GM19239 (cell line): ENCODE results near the gene ZNF423.
A peak's percentile ranks its signal among the peaks of the same experiment; 100 is the strongest.

Source experiments
- DNase-seq: peaks from one replicate; pipeline ENCODE4 v3.0.0; 2011; ENCODE audit warnings: low spot score; ENCODE audit not compliant: insufficient read length
- FAIRE-seq: peaks from 2 replicates; lab custom pipeline; 2011; peaks lifted over from hg19 to GRCh38; lab: Jason Lieb, UNC

The ZNF423 gene

GRCh38 chr16:49596648-49597291, 259.1 kb downstream of the ZNF423 start:
- no peak for DNase-seq
- no peak for FAIRE-seq

DNA sequence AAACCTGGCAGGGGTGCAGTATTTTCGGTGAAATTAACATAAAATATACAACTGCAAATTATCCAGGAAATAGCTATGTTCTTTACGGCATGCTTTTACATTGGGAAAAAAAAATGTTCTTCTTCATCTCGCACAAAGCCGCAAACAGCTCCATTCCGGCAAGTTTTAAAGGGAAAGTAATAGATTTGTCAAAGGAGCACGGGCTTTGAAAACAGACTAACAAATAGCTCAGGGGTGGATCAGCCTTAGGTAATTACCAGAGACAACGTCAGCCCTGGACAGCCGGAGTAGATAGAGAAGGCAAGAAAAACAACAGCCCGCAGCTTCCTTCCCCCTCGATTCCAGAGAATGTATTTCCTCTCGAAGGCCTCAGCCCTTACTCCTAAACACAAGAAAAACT, 259.8 kb downstream of the ZNF423 start:
- no peak for DNase-seq
- FAIRE-seq = no peak

DNA sequence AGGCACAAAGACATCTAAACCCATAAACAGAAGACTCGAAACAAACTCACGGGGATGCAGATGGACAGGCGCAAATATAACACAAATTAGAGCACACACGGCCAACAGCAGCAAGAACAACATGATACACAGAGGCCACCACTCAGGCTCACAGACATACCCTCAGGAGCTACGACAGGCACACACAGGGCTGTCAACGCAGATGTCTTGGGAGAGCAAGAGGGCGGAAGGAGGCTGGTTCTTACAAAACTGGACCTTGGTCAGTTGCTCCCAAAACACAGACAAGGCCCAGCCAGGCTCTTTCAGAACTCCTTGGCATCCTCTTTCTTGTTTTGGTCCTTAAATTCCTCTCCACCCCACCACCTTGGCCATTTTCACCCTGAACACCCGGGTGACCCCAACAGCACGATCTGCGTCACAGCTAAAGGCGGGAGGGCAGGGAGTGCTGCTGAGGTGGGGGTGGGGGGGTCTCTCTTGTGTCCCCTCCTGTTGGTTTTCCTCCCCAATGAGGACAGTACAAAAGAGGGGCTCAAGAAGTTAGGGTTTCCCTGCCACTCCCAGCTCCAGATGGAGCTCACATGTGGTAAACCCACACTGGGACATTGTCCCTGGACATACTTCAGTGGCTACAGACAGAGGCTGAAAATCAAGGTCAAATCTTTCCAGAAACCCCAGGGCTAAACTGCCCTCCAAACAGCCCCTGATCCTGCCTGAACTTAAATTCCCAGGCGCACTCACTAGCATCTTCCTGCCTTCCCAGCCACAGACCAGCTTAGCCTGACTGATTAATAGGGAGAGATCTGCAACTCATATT, 261.0 kb downstream of the ZNF423 start:
- FAIRE-seq (no peak), DNase-seq (no peak)

GRCh38 chr16:49594153-49594552, 261.8 kb downstream of the ZNF423 start:
- no peak for FAIRE-seq
- no peak for DNase-seq

GRCh38 chr16:49593424-49594040, 262.4 kb downstream of the ZNF423 start:
- FAIRE-seq = no peak
- DNase-seq = no peak

DNA sequence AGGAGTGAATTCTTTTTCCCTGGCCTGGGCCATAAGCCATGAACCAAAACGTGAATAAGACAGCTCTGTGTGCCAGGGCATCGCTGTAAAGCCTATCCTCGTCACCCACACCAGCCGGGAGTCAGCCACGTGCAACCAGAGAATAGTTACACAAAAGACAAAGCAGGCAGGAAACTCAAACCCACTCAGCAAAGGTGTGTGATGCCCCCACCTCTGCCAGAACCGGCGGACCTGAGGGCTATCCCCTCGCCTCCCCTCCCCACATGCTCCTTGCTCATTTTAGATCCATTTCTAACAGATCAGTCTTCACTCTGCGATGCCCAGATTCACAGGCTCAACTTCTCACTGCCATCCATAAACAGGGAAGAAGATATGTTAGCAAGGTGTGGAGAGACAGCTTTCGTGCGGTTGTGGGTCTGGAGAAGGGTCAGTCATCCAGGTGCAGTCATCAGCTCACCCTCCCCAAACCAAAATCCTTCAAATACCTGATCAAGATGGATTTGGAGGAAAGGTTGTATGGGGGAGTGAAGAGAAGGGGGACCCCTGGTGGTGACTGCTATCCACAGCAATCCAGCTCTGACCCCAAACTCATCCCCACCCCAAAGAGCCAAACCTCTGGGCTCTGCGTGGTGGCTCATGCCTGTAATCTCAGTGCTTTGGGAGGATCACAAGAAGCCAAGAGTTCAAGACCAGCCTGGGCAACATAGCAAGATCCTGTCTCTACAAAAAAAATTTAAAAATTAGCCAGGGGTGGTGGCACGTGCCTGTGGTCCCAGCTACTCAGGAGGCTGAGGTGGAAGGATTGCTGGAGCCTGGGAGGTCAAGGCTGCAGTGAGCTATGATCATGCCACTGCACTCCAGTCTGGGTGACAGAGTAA, 263.1 kb downstream of the ZNF423 start:
- FAIRE-seq = peak; percentile 94
- DNase-seq = peak; percentile 70

DNA sequence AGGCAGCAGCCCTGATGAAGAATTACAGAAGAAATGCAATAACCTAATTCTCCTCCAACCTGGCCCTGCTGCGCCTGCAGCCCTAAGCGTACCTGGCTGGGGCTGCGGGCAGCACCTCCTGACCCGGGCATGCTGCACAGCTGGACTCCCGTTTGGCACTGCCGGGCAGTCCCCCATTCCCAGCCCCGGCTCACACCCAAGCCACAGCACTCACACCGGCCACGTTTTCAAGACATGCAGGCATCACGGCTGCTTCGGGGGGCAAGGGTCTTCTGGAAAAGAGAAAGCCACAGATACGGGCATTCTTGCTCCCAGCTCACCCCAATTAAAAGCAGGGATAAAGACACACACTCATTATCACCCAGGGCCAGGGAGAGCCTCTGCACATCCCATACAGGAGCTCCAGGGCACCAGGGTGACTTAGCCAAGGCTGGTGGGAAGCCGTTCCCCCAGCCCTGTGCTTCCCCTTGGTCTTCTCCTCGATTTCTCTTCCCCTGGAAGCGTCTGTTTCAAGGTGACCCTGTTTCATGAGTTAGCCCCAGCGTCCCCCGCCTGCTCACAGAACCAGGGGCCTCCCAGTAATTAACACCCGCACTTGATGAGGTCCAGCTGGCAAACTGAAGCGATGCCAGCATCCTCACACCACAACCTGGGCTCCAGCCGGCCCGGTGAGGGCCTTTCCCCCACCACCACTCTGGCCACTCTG, 265.6 kb downstream of the ZNF423 start:
- DNase-seq (no peak), FAIRE-seq (no peak)

- FAIRE-seq = no peak
- no peak for DNase-seq
Observed at GRCh38 chr16:49589544-49590031, 266.3 kb downstream of the ZNF423 start.

- FAIRE-seq (no peak), DNase-seq (no peak)
Observed at GRCh38 chr16:49588729-49589384, 267.1 kb downstream of the ZNF423 start.

GRCh38 chr16:49588026-49588425, 267.9 kb downstream of the ZNF423 start:
- DNase-seq (no peak), FAIRE-seq (no peak)

GRCh38 chr16:49587511-49587910, 268.4 kb downstream of the ZNF423 start:
- no peak for DNase-seq
- FAIRE-seq = no peak

GRCh38 chr16:49586466-49587450, 269.2 kb downstream of the ZNF423 start:
- FAIRE-seq = no peak
- no peak for DNase-seq

DNA sequence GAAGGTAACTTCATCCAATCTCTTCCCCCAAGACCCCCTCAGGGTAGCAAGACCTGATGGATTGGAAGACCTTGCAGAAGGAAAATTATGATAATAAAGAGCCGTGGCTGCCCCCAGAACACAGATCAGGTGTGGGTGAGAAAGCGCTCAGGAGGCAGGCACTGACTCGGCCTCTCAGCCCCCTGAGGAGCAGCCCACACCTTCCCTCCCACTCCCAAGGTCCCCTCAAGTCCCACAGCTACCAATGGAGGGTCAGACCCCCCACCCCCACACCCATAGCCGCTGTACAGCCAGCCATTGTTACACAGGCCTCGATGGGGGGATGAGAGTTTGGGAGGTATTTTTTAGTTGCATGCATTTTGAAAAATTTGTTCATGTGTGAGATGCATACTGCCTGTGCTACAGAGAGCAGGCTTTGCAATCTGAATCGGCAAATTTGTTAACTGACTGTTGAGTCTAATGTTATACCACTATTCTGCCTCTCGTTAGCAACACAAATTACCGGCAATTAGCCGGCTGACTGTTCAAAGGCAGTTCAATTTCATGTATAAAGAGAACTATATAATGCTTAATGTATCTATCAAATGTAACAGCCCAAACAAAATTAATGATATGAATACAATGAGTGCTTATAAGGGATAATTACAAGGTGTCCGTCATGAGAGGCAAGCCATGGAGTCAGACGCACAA, 270.6 kb downstream of the ZNF423 start:
- DNase-seq (no peak), FAIRE-seq (no peak)

- FAIRE-seq (no peak), DNase-seq (no peak)
Observed at GRCh38 chr16:49583911-49584310, 272.0 kb downstream of the ZNF423 start.

DNA sequence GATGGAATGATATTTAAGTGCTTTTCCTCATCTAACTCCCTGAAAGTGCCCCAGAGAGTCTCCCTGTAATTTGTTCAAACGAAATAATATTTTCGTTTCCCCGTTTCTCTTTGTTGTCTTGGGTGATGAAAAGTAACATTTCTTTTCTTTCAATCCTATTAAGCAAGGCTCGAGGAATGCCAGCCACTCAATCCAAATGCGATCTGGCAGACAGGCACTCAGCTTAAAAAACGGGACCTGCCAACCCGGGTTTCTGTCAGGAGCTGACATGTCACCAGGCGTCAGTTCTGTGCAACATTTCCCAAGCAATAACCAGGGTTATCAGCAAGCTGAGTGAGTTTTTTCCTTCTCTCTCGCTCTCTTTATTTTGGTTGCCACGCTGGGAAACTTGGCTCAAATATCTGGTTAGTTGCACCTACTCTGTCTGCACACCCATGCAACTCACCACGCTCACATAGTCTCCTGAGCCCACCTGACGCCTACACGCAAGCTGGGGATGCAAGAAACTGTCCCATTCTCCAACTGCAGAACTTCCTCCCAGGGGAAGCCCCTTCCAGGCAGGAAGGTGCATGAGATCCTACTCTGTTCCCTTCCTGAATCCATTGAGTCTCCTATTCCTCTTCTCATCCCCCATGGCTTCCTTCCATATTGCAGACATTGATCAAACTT, 274.1 kb downstream of the ZNF423 start:
- no peak for DNase-seq
- no peak for FAIRE-seq

GRCh38 chr16:49580751-49581303, 275.1 kb downstream of the ZNF423 start:
- DNase-seq = no peak
- FAIRE-seq = no peak
